Fibroblast of lung (primary cell): ENCODE measurements around the gene PTPRE. TPM values are rescaled to one million over a fixed set of nuclear protein-coding genes. Genes with fewer than 3 reads are reported as not detected.

Experiments used
- DNase-seq, 2 donors: peaks; one replicate each; pipeline versions ENCODE4 v3.0.0 to v3.0.0-alpha.2; 2010; ENCODE audit warnings: low read depth in 2 of 2
- H2AFZ ChIP-seq: 2 replicates; pipeline ENCODE4 v1.5.1; 2012; ENCODE audit warnings: low read length, control low read depth, inconsistent platforms
- H3K27ac ChIP-seq: 2 replicates; pipeline ENCODE4 v1.5.1; 2011; ENCODE audit warnings: low read length, control low read depth; ENCODE audit not compliant: insufficient read depth
- H3K27me3 ChIP-seq: 2 replicates; pipeline ENCODE4 v1.5.1; 2011; ENCODE audit warnings: mild to moderate bottlenecking, low read length; ENCODE audit not compliant: control insufficient read depth, insufficient read depth
- H3K36me3 ChIP-seq: 2 replicates; pipeline ENCODE4 v1.5.1; 2011; ENCODE audit warnings: low read length; ENCODE audit not compliant: control insufficient read depth, insufficient read depth
- H3K4me1 ChIP-seq: 2 replicates; pipeline ENCODE4 v1.5.1; 2011; ENCODE audit warnings: low read length; ENCODE audit not compliant: control insufficient read depth, insufficient read depth; ENCODE audit errors: extremely low read depth
- H3K4me2 ChIP-seq: 2 replicates; pipeline ENCODE4 v1.5.1; 2011; ENCODE audit warnings: low read length, control low read depth; ENCODE audit not compliant: insufficient read depth; ENCODE audit errors: extremely low read depth
- H3K4me3 ChIP-seq, 4 experiments: fragments of 200-600 bp in 1 of 4; sonication (generic) in 1 of 4; replicated peaks in 1 of 4; 2 replicates each; pipeline ENCODE4 v1.5.1; 2011 to 2016; ENCODE audit warnings: low read length in 4 of 4, low read depth in 3 of 4, mild to moderate bottlenecking in 3 of 4, control low read depth in 2 of 4, inconsistent platforms in 1 of 4, mixed read lengths in 1 of 4; ENCODE audit not compliant: insufficient read depth in 1 of 4; ENCODE audit errors: control extremely low read depth in 1 of 4
- H3K79me2 ChIP-seq: 2 replicates; pipeline ENCODE4 v1.5.1; 2012; ENCODE audit warnings: mild to moderate bottlenecking, low read length, inconsistent platforms; ENCODE audit not compliant: control insufficient read depth, insufficient read depth
- H3K9ac ChIP-seq: 2 replicates; pipeline ENCODE4 v1.5.1; 2011; ENCODE audit warnings: mild to moderate bottlenecking, low read length, control low read depth; ENCODE audit not compliant: insufficient read depth
- H3K9me3 ChIP-seq: 2 replicates; pipeline ENCODE4 v1.5.1; 2012; ENCODE audit warnings: low read depth, low read length; ENCODE audit not compliant: control insufficient read depth, insufficient read depth
- H4K20me1 ChIP-seq: 2 replicates; pipeline ENCODE4 v1.5.1; 2011; ENCODE audit warnings: low read length; ENCODE audit not compliant: control insufficient read depth, insufficient read depth; ENCODE audit errors: extremely low read depth
- CTCF ChIP-seq, 2 donors: IDR thresholded peaks in 1 of 2; conservative IDR thresholded peaks in 1 of 2; 1 replicate in 1 of 2; 2 replicates in 1 of 2; pipeline ENCODE4 v1.5.1; 2011 to 2012; ENCODE audit warnings: low read length in 2 of 2, control low read depth in 1 of 2, inconsistent platforms in 1 of 2, low read depth in 1 of 2, mild to moderate bottlenecking in 1 of 2
- EZH2 ChIP-seq: IDR thresholded peaks from 2 replicates; pipeline ENCODE4 v1.5.1; 2012; ENCODE audit warnings: low read length, control low read depth, mild to moderate bottlenecking; ENCODE audit errors: missing control alignments
- polyA plus RNA-seq, 2 donors: library from polyadenylated mRNA; depleted of rRNA in 1 of 2; stranded (reverse) in 1 of 2; unstranded in 1 of 2; fragments of >200 nt; gene quantifications; 2 replicates each; pipeline ENCODE4 v1.2.1, GENCODE V29; 2011 to 2012; ENCODE audit warnings: missing spikeins in 1 of 2
- total RNA-seq: library from RNA; depleted of rRNA; stranded (reverse); fragments of >200 nt; gene quantifications from 2 replicates; pipeline ENCODE4 v1.2.1, GENCODE V29; 2014

PTPRE gene
- total and polyA plus RNA-seq, 2 donors (not counting 1 experiment from before 2014, with no cell fraction given) = 0.75 to 1.8 TPM

GRCh38 chr10:127984945-127985344 is 78.0 kb downstream of the PTPRE start:
- no peaks in the 10 kb centered on the region for H3K27me3 ChIP-seq
- no peak overlapping the region for H3K4me3 ChIP-seq
- H2AFZ ChIP-seq = no peak overlapping the region
- DNase-seq = no peak
- no peaks in the 10 kb centered on the region for H3K9me3 ChIP-seq
- H3K79me2 ChIP-seq = no peaks in the 10 kb centered on the region
- H3K9ac ChIP-seq = no peak overlapping the region
- no peaks in the 10 kb centered on the region for H3K4me1 ChIP-seq
- no peaks in the 10 kb centered on the region for H3K36me3 ChIP-seq
- no peak overlapping the region for H3K27ac ChIP-seq
- no peaks in the 10 kb centered on the region for H4K20me1 ChIP-seq
- H3K4me2 ChIP-seq = no peak overlapping the region
- TF ChIP-seq CTCF (conservative IDR thresholded peaks at IDR 0.05 in 1 of 2, IDR thresholded peaks at IDR 0.05 in 1 of 2; ENCODE audit: low read depth in 1 of 2, low read length in 2 of 2) = no peak
- no peak for TF ChIP-seq EZH2

GRCh38 chr10:127986531-127987466 is 79.9 kb downstream of the PTPRE start:
- Histone ChIP-seq H3K4me3 (no peak overlapping the region), H3K4me2 (no peak overlapping the region), H3K9me3 (no peaks in the 10 kb centered on the region), H4K20me1 (no peaks in the 10 kb centered on the region), H3K27ac (no peak overlapping the region), H3K36me3 (no peaks in the 10 kb centered on the region), H2AFZ (no peak overlapping the region), H3K4me1 (no peaks in the 10 kb centered on the region), H3K9ac (no peak overlapping the region), H3K27me3 (no peaks in the 10 kb centered on the region), H3K79me2 (no peaks in the 10 kb centered on the region)
- peak in 1 of 2 donors; percentile 55 for DNase-seq
- TF ChIP-seq CTCF (conservative IDR thresholded peaks at IDR 0.05 in 1 of 2, IDR thresholded peaks at IDR 0.05 in 1 of 2; ENCODE audit: low read depth in 1 of 2, low read length in 2 of 2) = no peak
- TF ChIP-seq EZH2 = no peak

- no peaks in the 10 kb centered on the region for H3K79me2 ChIP-seq
Measured at GRCh38 chr10:127987467-127988380, 80.8 kb downstream of the PTPRE start.

More at GRCh38 chr10:127987467-127988380, 80.8 kb downstream of the PTPRE start:
- no peak for DNase-seq
- Histone ChIP-seq H3K4me1 (no peaks in the 10 kb centered on the region), H3K9me3 (no peaks in the 10 kb centered on the region), H4K20me1 (no peaks in the 10 kb centered on the region), H2AFZ (no peak overlapping the region), H3K4me2 (no peak overlapping the region), H3K9ac (no peak overlapping the region), H3K36me3 (no peaks in the 10 kb centered on the region), H3K4me3 (no peak overlapping the region), H3K27me3 (no peaks in the 10 kb centered on the region), H3K27ac (no peak overlapping the region)
- TF ChIP-seq CTCF (conservative IDR thresholded peaks at IDR 0.05 in 1 of 2, IDR thresholded peaks at IDR 0.05 in 1 of 2; ENCODE audit: low read depth in 1 of 2, low read length in 2 of 2) (no peak), EZH2 (no peak)
